Right lobe of liver (tissue), 6 donors: ENCODE data around the gene SLC10A2. TPM values are rescaled to one million over a fixed set of nuclear protein-coding genes. Genes with fewer than 3 reads are reported as not detected.

Experiments
- ATAC-seq, 4 donors: fragments of 200-7000 bp; cut with Tn5 transposase; one replicate each; pipeline ENCODE4 v1.9.1; 2020; ENCODE audit warnings: mild to moderate bottlenecking in 4 of 4, moderate library complexity in 4 of 4
- DNase-seq, 3 donors: peaks; one replicate each; pipeline ENCODE4 v3.0.0-alpha.2; 2020
- H3K27ac ChIP-seq, 3 donors: fragments of 200-600 bp; one replicate each; pipeline ENCODE4 v1.8.0; 2022
- H3K27me3 ChIP-seq, 2 donors: fragments of 200-600 bp; one replicate each; pipeline ENCODE4 v1.8.0; 2022
- H3K36me3 ChIP-seq, 4 donors: fragments of 200-600 bp; sonication (generic) in 1 of 4; one replicate each; pipeline versions ENCODE4 v1.5.1 to v1.8.0; 2017 to 2022; ENCODE audit warnings: control low read depth in 1 of 4
- H3K4me1 ChIP-seq, 4 donors: fragments of 200-600 bp; sonication (generic) in 1 of 4; one replicate each; pipeline versions ENCODE4 v1.5.1 to v1.8.0; 2017 to 2022; ENCODE audit warnings: control low read depth in 1 of 4
- H3K4me3 ChIP-seq, 3 donors: fragments of 200-600 bp; one replicate each; pipeline ENCODE4 v1.8.0; 2022
- H3K9me3 ChIP-seq, 4 donors: fragments of 200-600 bp; sonication (generic) in 1 of 4; one replicate each; pipeline versions ENCODE4 v1.5.1 to v1.8.0; 2017 to 2022; ENCODE audit warnings: control low read depth in 1 of 4
- POLR2A ChIP-seq: fragments of 450-650 bp; IDR thresholded peaks from one replicate; pipeline ENCODE4 v1.6.1; 2017; ENCODE audit warnings: antibody characterized with exemption, mild to moderate bottlenecking
- WGBS: methylation state at CpG from one replicate; pipeline ENCODE4 v1.1.6; 2018; ENCODE audit warnings: low coverage, low lambda C conversion rate; ENCODE audit not compliant: insufficient coverage; ENCODE audit errors: missing lambda C conversion rate; 5-methylcytosine and 5-hydroxymethylcytosine counted together
- intact Hi-C, 2 donors: fragments of 100-400 bp; cut with DNase I; formaldehyde crosslinking; loops; one replicate each; pipeline versions ENCODE4 v1.11.2 to v1.14.1; 2022
- total RNA-seq, 6 experiments: library from RNA; depleted of rRNA in 2 of 6; stranded (reverse); fragments of >200 nt in 2 of 6; fragmentation: NEBNext Ultra II Directional in 3 of 6; extraction: Animal tissue kit (Norgen Biotek cat#: 25700) in 3 of 6; gene quantifications; one replicate each; pipeline versions ENCODE4 v1.1.0 to v1.2.4, GENCODE V29; 2016 to 2023
- TF ChIP-seq, protein P1 (sequence below), 4 donors: fragments of 200-600 bp in 3 of 4; fragments of 450-650 bp in 1 of 4; IDR thresholded peaks; one replicate each; pipeline versions ENCODE4 v1.5.1 to v1.8.0; 2016 to 2022; ENCODE audit warnings: antibody characterized with exemption in 4 of 4, mild to moderate bottlenecking in 2 of 4
- donor health status: DM: no; HTN: yes; CAD: no.
- donor health status: DM: no; HTN: no; CAD: no.
- donor health status: DM: no; HTN: no; CAD: no.
- donor health status: DM: no; HTN: yes; CAD: no.
- donor health status: DM: no; HTN: yes; CAD: no.

The SLC10A2 gene
- total RNA-seq, 6 experiments from 2014 or later, result not detected

- no peak overlapping the region for H3K27ac ChIP-seq
- no peaks in the 10 kb centered on the region for H3K36me3 ChIP-seq
- H3K4me3 ChIP-seq, result no peak overlapping the region
- no peaks in the 10 kb centered on the region for H3K27me3 ChIP-seq
- H3K9me3 ChIP-seq, result no peaks in the 10 kb centered on the region
- ATAC-seq (no peak), DNase-seq (no peak)
- intact Hi-C loops, result no loop called here
- WGBS, result 0% methylated on average over 1 of the region's 1 CpG
- TF ChIP-seq, protein P1, sequence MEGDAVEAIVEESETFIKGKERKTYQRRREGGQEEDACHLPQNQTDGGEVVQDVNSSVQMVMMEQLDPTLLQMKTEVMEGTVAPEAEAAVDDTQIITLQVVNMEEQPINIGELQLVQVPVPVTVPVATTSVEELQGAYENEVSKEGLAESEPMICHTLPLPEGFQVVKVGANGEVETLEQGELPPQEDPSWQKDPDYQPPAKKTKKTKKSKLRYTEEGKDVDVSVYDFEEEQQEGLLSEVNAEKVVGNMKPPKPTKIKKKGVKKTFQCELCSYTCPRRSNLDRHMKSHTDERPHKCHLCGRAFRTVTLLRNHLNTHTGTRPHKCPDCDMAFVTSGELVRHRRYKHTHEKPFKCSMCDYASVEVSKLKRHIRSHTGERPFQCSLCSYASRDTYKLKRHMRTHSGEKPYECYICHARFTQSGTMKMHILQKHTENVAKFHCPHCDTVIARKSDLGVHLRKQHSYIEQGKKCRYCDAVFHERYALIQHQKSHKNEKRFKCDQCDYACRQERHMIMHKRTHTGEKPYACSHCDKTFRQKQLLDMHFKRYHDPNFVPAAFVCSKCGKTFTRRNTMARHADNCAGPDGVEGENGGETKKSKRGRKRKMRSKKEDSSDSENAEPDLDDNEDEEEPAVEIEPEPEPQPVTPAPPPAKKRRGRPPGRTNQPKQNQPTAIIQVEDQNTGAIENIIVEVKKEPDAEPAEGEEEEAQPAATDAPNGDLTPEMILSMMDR (IDR thresholded peaks at IDR 0.05), result no peak
- no peak for TF ChIP-seq POLR2A
- H3K4me1 ChIP-seq, result no peaks in the 10 kb centered on the region
These were observed 62.6 kb downstream of the SLC10A2 start for GRCh38 chr13:103003631-103004030.

DNA sequence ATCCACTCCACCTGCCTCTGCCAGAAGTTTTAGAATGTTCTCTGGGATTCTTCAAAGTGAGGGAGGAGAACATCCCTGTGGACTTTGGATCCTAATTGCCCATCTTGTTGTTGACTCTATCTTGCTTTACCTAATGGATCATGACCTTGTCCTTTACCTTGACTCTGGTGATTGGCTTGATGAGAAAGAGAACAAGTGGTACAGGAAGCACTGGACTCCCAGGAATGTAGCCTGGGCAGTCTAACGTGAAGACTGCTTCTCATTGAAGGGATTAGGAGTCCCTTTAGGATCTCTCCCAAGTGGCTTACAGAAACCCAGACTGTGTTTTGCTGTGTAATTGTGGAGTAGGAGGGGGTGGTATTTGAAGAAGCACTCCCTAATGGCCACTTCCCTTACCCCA lies 63.9 kb downstream of the SLC10A2 start:
- 50% methylated on average over 1 of the region's 1 CpG for WGBS

GRCh38 chr13:103000157-103000556 lies 66.1 kb downstream of the SLC10A2 start:
- intact Hi-C loops, result no loop called here
- no peaks in the 10 kb centered on the region for H3K36me3 ChIP-seq
- TF ChIP-seq, protein P1 (IDR thresholded peaks at IDR 0.05), result no peak
- TF ChIP-seq POLR2A, result no peak
- no peaks in the 10 kb centered on the region for H3K27me3 ChIP-seq
- no peaks in the 10 kb centered on the region for H3K9me3 ChIP-seq
- H3K27ac ChIP-seq, result no peak overlapping the region
- WGBS, result 46% methylated on average over 3 of the region's 3 CpGs
- no peak overlapping the region for H3K4me3 ChIP-seq
- ATAC-seq, result no peak
- no peaks in the 10 kb centered on the region for H3K4me1 ChIP-seq
- no peak for DNase-seq

More for the DNA sequence above, 63.9 kb downstream of the SLC10A2 start:
- Histone ChIP-seq H3K4me3 (no peak overlapping the region), H3K27ac (no peak overlapping the region), H3K36me3 (no peaks in the 10 kb centered on the region), H3K9me3 (no peaks in the 10 kb centered on the region), H3K27me3 (no peaks in the 10 kb centered on the region), H3K4me1 (no peaks in the 10 kb centered on the region)
- intact Hi-C loops, result no loop called here
- TF ChIP-seq POLR2A, result no peak
- TF ChIP-seq, protein P1 (IDR thresholded peaks at IDR 0.05), result no peak
- ATAC-seq (no peak), DNase-seq (no peak)

GRCh38 chr13:102999499-102999898 lies 66.7 kb downstream of the SLC10A2 start:
- TF ChIP-seq POLR2A, result no peak
- no peaks in the 10 kb centered on the region for H3K4me1 ChIP-seq
- no peaks in the 10 kb centered on the region for H3K36me3 ChIP-seq
- 19% methylated on average over 1 of the region's 2 CpGs for WGBS
- DNase-seq (no peak), ATAC-seq (no peak)
- no peaks in the 10 kb centered on the region for H3K9me3 ChIP-seq
- no peaks in the 10 kb centered on the region for H3K27me3 ChIP-seq
- H3K4me3 ChIP-seq, result no peak overlapping the region
- no peak overlapping the region for H3K27ac ChIP-seq
- intact Hi-C loops, result no loop called here

Other genes with a start within 250 kb of the SLC10A2 start
- gene ERCC5, start 220.4 kb downstream of the SLC10A2 start, total RNA-seq, result 10 to 100 TPM; 21.6 to 47.4 (median 29.2) TPM